ENCODE results near the gene NFYC. TPM values are rescaled to one million over a fixed set of nuclear protein-coding genes. Genes with fewer than 3 reads are reported as not detected.

The NFYC gene
- total RNA-seq, 3 donors from 2014 or later, result 42.7 to 69.7 (median 55.7) TPM

DNA sequence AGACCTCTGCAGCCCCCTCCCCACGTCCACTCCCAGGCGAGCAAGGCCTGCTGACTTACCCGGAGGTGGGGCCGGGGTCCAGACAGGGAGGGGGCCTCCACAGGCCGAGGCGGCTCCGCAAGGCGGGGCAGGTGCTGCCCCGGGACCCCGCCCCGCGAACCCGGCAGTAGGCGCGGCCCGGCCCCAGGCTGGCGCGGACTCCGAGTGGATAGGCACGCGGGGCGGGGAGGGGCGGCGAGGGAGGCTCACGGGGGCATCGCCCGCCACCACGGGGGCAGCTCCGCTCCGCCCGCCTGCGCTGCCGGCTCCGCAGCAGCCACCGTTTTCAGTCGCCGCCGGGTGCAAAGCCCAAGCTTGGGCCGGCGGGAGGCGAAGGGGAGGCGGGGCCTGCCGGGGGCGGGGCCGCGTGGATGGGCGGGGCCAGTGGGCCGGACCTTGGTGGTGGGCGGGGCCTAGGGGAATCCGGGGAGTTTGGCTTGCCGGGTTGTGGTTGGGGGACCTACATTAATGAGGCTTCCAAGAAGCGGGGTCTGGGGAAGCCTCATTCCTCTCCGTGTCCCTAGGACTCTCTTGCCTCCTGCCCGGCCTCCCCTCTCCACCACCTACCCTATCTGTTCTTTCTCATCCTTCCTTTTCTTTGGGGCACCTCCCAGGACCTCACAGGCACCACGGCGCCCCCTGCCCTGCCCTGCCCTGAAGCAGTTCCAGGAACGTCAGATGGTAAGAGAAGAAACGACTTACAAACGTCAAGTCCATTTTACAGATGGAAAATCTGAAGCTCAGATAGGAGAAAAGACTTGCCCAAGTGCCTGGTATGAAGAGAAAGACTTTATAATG lies 26.0 kb upstream of the NFYC start, which contains the start of gene RIMS3:
Gene RIMS3 (minus strand): TSS at position 348 of the 837 bp plus-strand sequence. CDS start 23,757 bp downstream, outside the sequence.
- no peaks in the 10 kb centered on the region for H3K36me3 ChIP-seq
- H3K27ac ChIP-seq, result peak within 1 kb of the TSS; percentile 36 to 72
- TF ChIP-seq POLR2A (IDR thresholded peaks at IDR 0.05), result no peak
- TF ChIP-seq POLR2AphosphoS5 (IDR thresholded peaks at IDR 0.05), result no peak
- TF ChIP-seq, protein P1, sequence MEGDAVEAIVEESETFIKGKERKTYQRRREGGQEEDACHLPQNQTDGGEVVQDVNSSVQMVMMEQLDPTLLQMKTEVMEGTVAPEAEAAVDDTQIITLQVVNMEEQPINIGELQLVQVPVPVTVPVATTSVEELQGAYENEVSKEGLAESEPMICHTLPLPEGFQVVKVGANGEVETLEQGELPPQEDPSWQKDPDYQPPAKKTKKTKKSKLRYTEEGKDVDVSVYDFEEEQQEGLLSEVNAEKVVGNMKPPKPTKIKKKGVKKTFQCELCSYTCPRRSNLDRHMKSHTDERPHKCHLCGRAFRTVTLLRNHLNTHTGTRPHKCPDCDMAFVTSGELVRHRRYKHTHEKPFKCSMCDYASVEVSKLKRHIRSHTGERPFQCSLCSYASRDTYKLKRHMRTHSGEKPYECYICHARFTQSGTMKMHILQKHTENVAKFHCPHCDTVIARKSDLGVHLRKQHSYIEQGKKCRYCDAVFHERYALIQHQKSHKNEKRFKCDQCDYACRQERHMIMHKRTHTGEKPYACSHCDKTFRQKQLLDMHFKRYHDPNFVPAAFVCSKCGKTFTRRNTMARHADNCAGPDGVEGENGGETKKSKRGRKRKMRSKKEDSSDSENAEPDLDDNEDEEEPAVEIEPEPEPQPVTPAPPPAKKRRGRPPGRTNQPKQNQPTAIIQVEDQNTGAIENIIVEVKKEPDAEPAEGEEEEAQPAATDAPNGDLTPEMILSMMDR (IDR thresholded peaks at IDR 0.05), result no peak
- no peaks in the 10 kb centered on the region for H3K27me3 ChIP-seq
- peak; percentile 54 to 79 for DNase-seq (ENCODE audit: low spot score in 2 of 2)
- intact Hi-C loops (cut with DNase I; ENCODE audit: low total_unique reads), result no loop called here
- H3K9me3 ChIP-seq, result no peaks in the 10 kb centered on the region
- H3K4me3 ChIP-seq, result peak within 1 kb of the TSS; percentile 52 to 89 (median 74)
- peaks cover 0 to 5% of the 10 kb centered on the region in 2 donors for H3K4me1 ChIP-seq

DNA sequence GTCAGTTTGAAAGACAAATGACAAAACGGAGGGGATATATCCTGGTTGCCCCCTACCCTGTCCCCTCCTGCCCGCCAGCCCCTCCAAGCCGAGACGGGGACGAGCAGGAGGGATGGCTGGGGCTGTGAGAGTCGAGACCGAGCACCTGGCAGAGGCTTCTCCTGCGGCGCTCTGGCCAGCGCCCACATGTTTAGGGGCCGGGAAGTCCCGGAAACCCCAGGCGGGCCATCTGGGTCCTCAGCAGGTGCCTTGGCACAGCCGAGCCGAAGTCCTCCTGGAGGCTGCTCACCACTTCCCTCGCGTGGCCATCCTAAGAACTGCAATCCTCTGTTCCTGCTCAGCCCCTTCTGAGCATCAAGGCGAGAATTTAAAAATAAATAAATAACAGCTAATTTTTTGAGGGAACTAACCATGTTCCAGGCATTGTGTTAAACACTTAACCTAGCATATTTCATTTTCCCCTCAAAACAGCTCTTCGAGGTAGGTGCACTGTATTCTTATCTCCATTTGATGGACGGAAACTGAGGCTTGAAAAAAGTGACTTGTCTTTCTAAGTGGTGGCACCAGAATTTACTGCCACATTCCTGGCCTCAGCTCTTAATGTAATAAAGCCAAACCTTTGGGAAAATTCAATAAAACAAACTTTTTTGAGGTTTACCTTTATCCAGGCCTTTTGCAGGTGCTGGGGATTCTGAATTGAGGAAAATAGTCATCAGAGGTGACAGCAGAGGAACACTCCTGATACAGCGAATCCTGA lies 22.6 kb upstream of the NFYC start:
- Histone ChIP-seq H3K27ac (no peak overlapping the region), H3K27me3 (no peaks in the 10 kb centered on the region), H3K4me3 (peak overlapping the region in 2 of 3 donors; percentile 22 to 39), H3K9me3 (no peaks in the 10 kb centered on the region), H3K36me3 (no peaks in the 10 kb centered on the region), H3K4me1 (peaks cover 0 to 5% of the 10 kb centered on the region in 2 donors)
- TF ChIP-seq, protein P1 (IDR thresholded peaks at IDR 0.05), result peak; percentile 70 to 85 (median 81)
- no peak for TF ChIP-seq POLR2A (IDR thresholded peaks at IDR 0.05)
- no peak for TF ChIP-seq POLR2AphosphoS5 (IDR thresholded peaks at IDR 0.05)
- peak; percentile 48 to 79 for DNase-seq (ENCODE audit: low spot score in 2 of 2)
- intact Hi-C loops (cut with DNase I; ENCODE audit: low total_unique reads), result no loop called here

DNA sequence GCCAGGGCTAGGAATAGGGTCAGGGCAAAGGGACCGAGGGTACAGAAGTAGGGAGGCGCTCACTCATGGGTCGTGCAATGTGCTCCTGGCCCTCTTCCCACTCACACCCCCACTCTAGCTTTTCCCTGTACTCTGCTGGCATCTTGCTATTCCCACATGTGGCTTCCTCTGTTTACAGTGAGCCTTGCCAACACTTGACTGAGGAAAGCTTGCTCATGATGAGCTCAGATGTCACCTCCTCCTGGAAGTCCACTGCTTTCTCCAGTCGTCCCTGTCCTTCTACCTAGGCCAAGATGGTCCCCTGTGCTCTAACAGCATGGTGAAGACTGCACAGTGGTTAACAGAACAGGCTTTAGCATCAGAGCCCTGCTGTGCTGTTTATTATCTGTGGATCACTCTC lies 18.1 kb upstream of the NFYC start:
- H3K4me3 ChIP-seq, result no peak overlapping the region
- H3K36me3 ChIP-seq, result no peaks in the 10 kb centered on the region
- TF ChIP-seq, protein P1 (IDR thresholded peaks at IDR 0.05), result no peak
- TF ChIP-seq POLR2AphosphoS5 (IDR thresholded peaks at IDR 0.05), result no peak
- TF ChIP-seq POLR2A (IDR thresholded peaks at IDR 0.05), result no peak
- H3K4me1 ChIP-seq, result no peaks in the 10 kb centered on the region
- H3K9me3 ChIP-seq, result no peaks in the 10 kb centered on the region
- H3K27me3 ChIP-seq, result no peaks in the 10 kb centered on the region
- H3K27ac ChIP-seq, result no peak overlapping the region
- intact Hi-C loops (cut with DNase I; ENCODE audit: low total_unique reads), result no loop called here
- no peak for DNase-seq (ENCODE audit: low spot score in 2 of 2)

DNA sequence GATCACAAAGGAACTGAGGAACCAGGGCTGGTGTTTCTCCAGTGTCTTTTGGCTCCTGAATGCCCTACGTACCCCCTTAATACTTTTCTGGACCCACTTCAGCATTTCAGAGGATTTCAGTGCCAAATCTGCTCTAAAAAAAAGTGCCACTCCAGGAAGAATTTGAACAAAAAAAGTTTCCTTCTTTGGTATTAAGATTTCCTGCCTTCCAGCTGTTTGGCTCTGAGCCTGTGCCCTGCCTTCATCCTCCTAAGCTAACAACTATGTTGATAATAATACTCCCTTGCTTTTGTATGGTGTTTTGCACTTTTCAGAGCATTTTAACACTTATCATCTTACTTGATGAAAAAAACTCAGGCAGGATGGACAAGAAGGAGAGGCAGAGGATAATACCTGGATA lies 15.0 kb upstream of the NFYC start:
- no peaks in the 10 kb centered on the region for H3K4me1 ChIP-seq
- intact Hi-C loops (cut with DNase I; ENCODE audit: low total_unique reads), result no loop called here

More for the DNA sequence above, 15.0 kb upstream of the NFYC start:
- H3K27me3 ChIP-seq, result no peaks in the 10 kb centered on the region
- H3K36me3 ChIP-seq, result no peaks in the 10 kb centered on the region
- H3K4me3 ChIP-seq, result no peak overlapping the region
- H3K9me3 ChIP-seq, result no peaks in the 10 kb centered on the region
- peak in 1 of 2 donors; percentile 62 for DNase-seq (ENCODE audit: low spot score in 2 of 2)
- peak overlapping the region; percentile 52 to 59 for H3K27ac ChIP-seq
- TF ChIP-seq POLR2A (IDR thresholded peaks at IDR 0.05) (no peak), POLR2AphosphoS5 (IDR thresholded peaks at IDR 0.05) (no peak)
- TF ChIP-seq, protein P1 (IDR thresholded peaks at IDR 0.05), result no peak

All from breast epithelium (tissue), 4 donors.